ENCODE results near the gene GFPT1.

GFPT1 gene

DNA sequence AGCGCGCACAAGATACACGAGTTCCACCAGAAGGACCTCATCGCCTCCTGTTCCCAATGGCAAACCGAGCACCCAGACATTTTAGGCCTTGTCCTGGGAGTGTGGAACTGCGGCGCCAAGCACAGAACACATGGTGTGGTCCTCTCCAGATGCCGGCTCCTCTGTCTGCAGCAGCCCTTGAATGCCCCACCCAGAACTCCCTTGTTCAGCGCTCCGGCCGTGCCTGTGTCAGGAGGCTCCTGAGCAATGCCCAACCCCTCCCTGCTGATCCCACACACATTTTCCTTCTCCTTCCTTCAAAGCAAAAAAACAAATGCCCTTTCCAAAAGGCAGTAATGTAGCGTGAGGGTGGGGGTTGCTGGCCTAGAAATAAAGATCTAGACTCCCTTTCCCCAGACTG is 89.8 kb downstream of the GFPT1 start:
- peak overlapping the region; percentile 34 for H3K23ac ChIP-seq (ENCODE audit: low read depth, low read length, poor library complexity)
- no peak overlapping the region for H4K91ac ChIP-seq (ENCODE audit: low read depth, low read length, poor library complexity)
- no peaks in the 10 kb centered on the region for H3K9me3 ChIP-seq (replicated peaks in 1 of 2; ENCODE audit: control insufficient read depth in 2 of 2, insufficient read depth in 1 of 2, low read depth in 1 of 2, low read length in 2 of 2)
- no peak overlapping the region for H3K4me2 ChIP-seq (ENCODE audit: insufficient read depth, low read length, poor library complexity, severe bottlenecking)
- no peak overlapping the region for H3K27ac ChIP-seq (replicated peaks; ENCODE audit: low read length)
- no peaks in the 10 kb centered on the region for H3K36me3 ChIP-seq (replicated peaks in 1 of 2; ENCODE audit: control insufficient read depth in 2 of 2, insufficient read depth in 2 of 2, low read length in 2 of 2)
- DNase-seq (ENCODE audit: low spot score) = no peak
- whole genome bisulfite sequencing, 2 donors (ENCODE audit: extremely low coverage in 2 of 2, insufficient read length in 2 of 2, insufficient replicate concordance in 1 of 2) = no CpG with 5 or more reads among the region's 12 CpGs
- peaks cover 2% of the 10 kb centered on the region for H3K79me1 ChIP-seq (ENCODE audit: low read depth, low read length)
- H3K9ac ChIP-seq (ENCODE audit: low read depth, low read length, poor library complexity) = no peak overlapping the region
- peak overlapping the region; percentile 30 for H3K18ac ChIP-seq (ENCODE audit: low read length)
- H2BK120ac ChIP-seq (ENCODE audit: low read depth, low read length) = no peak overlapping the region
- H2BK5ac ChIP-seq (ENCODE audit: low read length) = no peak overlapping the region
- H2AFZ ChIP-seq (ENCODE audit: low read length) = no peak overlapping the region
- no peak overlapping the region for H2BK12ac ChIP-seq (ENCODE audit: low read length)
- peak overlapping the region; percentile 7 for H3K4ac ChIP-seq (ENCODE audit: low read length)
- peak overlapping the region; percentile 31 for H2BK15ac ChIP-seq (ENCODE audit: low read length)
- H3K27me3 ChIP-seq (ENCODE audit: control insufficient read depth in 3 of 3, insufficient read depth in 3 of 3, low read depth in 1 of 3, low read length in 3 of 3) = peaks cover 0 to 20% (median 0%) of the 10 kb centered on the region in 3 experiments
- H3K14ac ChIP-seq (ENCODE audit: low read length) = no peak overlapping the region
- H2AK5ac ChIP-seq (ENCODE audit: low read depth, low read length) = no peak overlapping the region
- no peaks in the 10 kb centered on the region for H3K4me1 ChIP-seq (ENCODE audit: control insufficient read depth in 2 of 2, insufficient read depth in 1 of 2, low read depth in 1 of 2, low read length in 2 of 2)
- H3K4me3 ChIP-seq (ENCODE audit: low read length in 2 of 2) = no peak overlapping the region
- no peak overlapping the region for H4K8ac ChIP-seq (ENCODE audit: low read depth, low read length)

DNA sequence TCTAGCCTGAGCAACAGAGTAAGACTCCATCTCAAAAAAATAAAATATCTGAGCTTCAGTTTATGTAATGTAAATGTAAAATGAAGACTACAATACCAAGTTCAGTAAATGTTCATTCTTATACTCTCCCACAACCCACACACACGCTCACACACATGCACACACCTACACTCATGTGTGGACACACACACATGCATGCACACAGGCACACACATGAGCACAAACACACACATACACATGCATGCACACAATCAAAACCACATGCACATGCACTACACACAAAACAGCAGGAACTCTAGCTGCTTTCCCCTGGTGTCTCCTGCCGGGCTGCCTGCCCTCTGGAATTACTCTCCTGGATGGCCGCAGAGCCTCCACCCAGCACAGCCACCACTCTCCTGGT is 90.6 kb downstream of the GFPT1 start:
- Histone ChIP-seq H3K9ac (ENCODE audit: low read depth, low read length, poor library complexity) (peak overlapping the region; percentile 13), H2BK120ac (ENCODE audit: low read depth, low read length) (no peak overlapping the region), H3K4me2 (ENCODE audit: insufficient read depth, low read length, poor library complexity, severe bottlenecking) (no peak overlapping the region), H4K8ac (ENCODE audit: low read depth, low read length) (no peak overlapping the region), H2AFZ (ENCODE audit: low read length) (no peak overlapping the region), H3K4me3 (ENCODE audit: low read length in 2 of 2) (peak overlapping the region in 1 of 2 donors; percentile 64), H2BK5ac (ENCODE audit: low read length) (no peak overlapping the region), H4K91ac (ENCODE audit: low read depth, low read length, poor library complexity) (no peak overlapping the region), H3K4me1 (ENCODE audit: control insufficient read depth in 2 of 2, insufficient read depth in 1 of 2, low read depth in 1 of 2, low read length in 2 of 2) (no peaks in the 10 kb centered on the region), H3K79me1 (ENCODE audit: low read depth, low read length) (peaks cover 2% of the 10 kb centered on the region), H3K27me3 (ENCODE audit: control insufficient read depth in 3 of 3, insufficient read depth in 3 of 3, low read depth in 1 of 3, low read length in 3 of 3) (peaks cover 0 to 20% (median 0%) of the 10 kb centered on the region in 3 experiments), H3K27ac (replicated peaks; ENCODE audit: low read length) (no peak overlapping the region), H3K9me3 (replicated peaks in 1 of 2; ENCODE audit: control insufficient read depth in 2 of 2, insufficient read depth in 1 of 2, low read depth in 1 of 2, low read length in 2 of 2) (no peaks in the 10 kb centered on the region), H3K4ac (ENCODE audit: low read length) (no peak overlapping the region), H2BK12ac (ENCODE audit: low read length) (no peak overlapping the region), H2BK15ac (ENCODE audit: low read length) (no peak overlapping the region), H2AK5ac (ENCODE audit: low read depth, low read length) (no peak overlapping the region), H3K36me3 (replicated peaks in 1 of 2; ENCODE audit: control insufficient read depth in 2 of 2, insufficient read depth in 2 of 2, low read length in 2 of 2) (no peaks in the 10 kb centered on the region), H3K18ac (ENCODE audit: low read length) (no peak overlapping the region), H3K23ac (ENCODE audit: low read depth, low read length, poor library complexity) (peak overlapping the region; percentile 82), H3K14ac (ENCODE audit: low read length) (peak overlapping the region; percentile 73)
- WGBS, 2 donors (ENCODE audit: extremely low coverage in 2 of 2, insufficient read length in 2 of 2, insufficient replicate concordance in 1 of 2) = no CpG with 5 or more reads among the region's 3 CpGs
- no peak for DNase-seq (ENCODE audit: low spot score)

DNA sequence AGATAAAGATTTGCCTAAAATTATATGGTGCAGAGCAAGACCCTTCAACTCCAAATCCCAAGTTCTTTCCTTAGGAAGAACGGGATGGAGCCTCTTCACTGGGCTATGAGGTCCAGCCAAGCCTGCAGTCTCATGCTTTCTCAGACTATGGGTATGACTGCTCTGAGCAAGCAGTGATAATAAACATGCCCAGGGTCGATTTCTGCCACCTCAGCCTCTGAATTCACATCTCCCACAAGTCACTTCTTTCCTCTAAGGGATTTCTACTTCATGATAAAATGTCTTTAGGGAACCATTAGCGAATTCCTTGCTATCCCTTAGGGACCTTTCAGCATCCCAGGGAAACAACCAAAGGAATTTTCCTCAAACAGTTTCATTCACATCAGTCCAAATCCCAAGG is 94.8 kb downstream of the GFPT1 start:
- Histone ChIP-seq H3K4me3 (ENCODE audit: low read length in 2 of 2) (no peak overlapping the region), H3K36me3 (replicated peaks in 1 of 2; ENCODE audit: control insufficient read depth in 2 of 2, insufficient read depth in 2 of 2, low read length in 2 of 2) (no peaks in the 10 kb centered on the region), H3K23ac (ENCODE audit: low read depth, low read length, poor library complexity) (no peak overlapping the region), H3K14ac (ENCODE audit: low read length) (no peak overlapping the region), H3K18ac (ENCODE audit: low read length) (no peak overlapping the region), H2AFZ (ENCODE audit: low read length) (no peak overlapping the region), H3K4ac (ENCODE audit: low read length) (no peak overlapping the region), H2BK5ac (ENCODE audit: low read length) (no peak overlapping the region), H4K8ac (ENCODE audit: low read depth, low read length) (no peak overlapping the region), H2BK120ac (ENCODE audit: low read depth, low read length) (no peak overlapping the region), H3K9me3 (replicated peaks in 1 of 2; ENCODE audit: control insufficient read depth in 2 of 2, insufficient read depth in 1 of 2, low read depth in 1 of 2, low read length in 2 of 2) (no peaks in the 10 kb centered on the region), H3K9ac (ENCODE audit: low read depth, low read length, poor library complexity) (no peak overlapping the region), H3K27me3 (ENCODE audit: control insufficient read depth in 3 of 3, insufficient read depth in 3 of 3, low read depth in 1 of 3, low read length in 3 of 3) (peaks cover 0 to 13% (median 0%) of the 10 kb centered on the region in 3 experiments), H3K4me2 (ENCODE audit: insufficient read depth, low read length, poor library complexity, severe bottlenecking) (no peak overlapping the region), H3K4me1 (ENCODE audit: control insufficient read depth in 2 of 2, insufficient read depth in 1 of 2, low read depth in 1 of 2, low read length in 2 of 2) (no peaks in the 10 kb centered on the region), H2BK12ac (ENCODE audit: low read length) (no peak overlapping the region), H2BK15ac (ENCODE audit: low read length) (no peak overlapping the region), H4K91ac (ENCODE audit: low read depth, low read length, poor library complexity) (no peak overlapping the region), H3K79me1 (ENCODE audit: low read depth, low read length) (peaks cover 1% of the 10 kb centered on the region), H3K27ac (replicated peaks; ENCODE audit: low read length) (no peak overlapping the region), H2AK5ac (ENCODE audit: low read depth, low read length) (no peak overlapping the region)
- no peak for DNase-seq (ENCODE audit: low spot score)
- WGBS, 2 donors (ENCODE audit: extremely low coverage in 2 of 2, insufficient read length in 2 of 2, insufficient replicate concordance in 1 of 2) = no CpG with 5 or more reads among the region's 3 CpGs

DNA sequence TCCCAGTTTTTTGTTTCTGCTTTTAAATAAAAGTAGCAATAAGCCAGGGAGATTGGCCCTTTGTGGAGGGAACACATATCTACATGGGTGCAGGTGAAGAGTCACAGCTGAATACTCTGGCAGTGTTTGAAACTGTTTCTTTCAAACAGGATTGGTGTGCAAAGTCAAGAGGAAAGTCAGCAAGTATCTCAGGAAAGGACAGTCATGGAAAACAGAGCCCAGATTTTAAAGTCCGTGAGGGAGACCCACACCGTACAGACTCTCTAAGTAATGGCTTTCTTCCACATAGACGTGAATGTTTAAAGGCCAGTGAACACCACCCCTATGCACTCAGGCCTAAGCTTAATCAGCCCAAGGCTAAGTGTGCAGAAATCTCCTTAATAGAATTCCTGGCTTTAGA is 95.3 kb downstream of the GFPT1 start:
- Histone ChIP-seq H3K4me3 (ENCODE audit: low read length in 2 of 2) (no peak overlapping the region), H3K79me1 (ENCODE audit: low read depth, low read length) (no peaks in the 10 kb centered on the region), H3K4me1 (ENCODE audit: control insufficient read depth in 2 of 2, insufficient read depth in 1 of 2, low read depth in 1 of 2, low read length in 2 of 2) (no peaks in the 10 kb centered on the region), H2BK15ac (ENCODE audit: low read length) (no peak overlapping the region), H3K23ac (ENCODE audit: low read depth, low read length, poor library complexity) (no peak overlapping the region), H3K9ac (ENCODE audit: low read depth, low read length, poor library complexity) (no peak overlapping the region), H4K91ac (ENCODE audit: low read depth, low read length, poor library complexity) (no peak overlapping the region), H3K9me3 (replicated peaks in 1 of 2; ENCODE audit: control insufficient read depth in 2 of 2, insufficient read depth in 1 of 2, low read depth in 1 of 2, low read length in 2 of 2) (peaks cover 0 to 2% of the 10 kb centered on the region in 2 donors), H3K4me2 (ENCODE audit: insufficient read depth, low read length, poor library complexity, severe bottlenecking) (no peak overlapping the region), H3K14ac (ENCODE audit: low read length) (no peak overlapping the region), H3K27ac (replicated peaks; ENCODE audit: low read length) (no peak overlapping the region), H3K18ac (ENCODE audit: low read length) (no peak overlapping the region), H2AFZ (ENCODE audit: low read length) (no peak overlapping the region), H2BK12ac (ENCODE audit: low read length) (no peak overlapping the region), H4K8ac (ENCODE audit: low read depth, low read length) (no peak overlapping the region), H3K4ac (ENCODE audit: low read length) (no peak overlapping the region), H2BK5ac (ENCODE audit: low read length) (no peak overlapping the region), H2AK5ac (ENCODE audit: low read depth, low read length) (no peak overlapping the region), H3K27me3 (ENCODE audit: control insufficient read depth in 3 of 3, insufficient read depth in 3 of 3, low read depth in 1 of 3, low read length in 3 of 3) (peaks cover 0 to 13% (median 0%) of the 10 kb centered on the region in 3 experiments), H3K36me3 (replicated peaks in 1 of 2; ENCODE audit: control insufficient read depth in 2 of 2, insufficient read depth in 2 of 2, low read length in 2 of 2) (no peaks in the 10 kb centered on the region), H2BK120ac (ENCODE audit: low read depth, low read length) (no peak overlapping the region)
- no peak for DNase-seq (ENCODE audit: low spot score)
- no CpG with 5 or more reads among the region's 3 CpGs for WGBS, 2 donors (ENCODE audit: extremely low coverage in 2 of 2, insufficient read length in 2 of 2, insufficient replicate concordance in 1 of 2)
